HG02981 (cell line): Measurements from ENCODE around the gene PKDREJ.
"Not testable (repeated sequence)": the region's sequence is repeated elsewhere in the genome, so short reads cannot be mapped to it uniquely, and the experiment has no call there.

Experiments used
- ATAC-seq: cut with Tn5 transposase; IDR thresholded peaks from one replicate; pipeline ENCODE4 v1.9.1; 2021; ENCODE audit warnings: mild to moderate bottlenecking, moderate library complexity; ENCODE audit not compliant: unreplicated experiment

PKDREJ gene

GRCh38 chr22:46267431-46268279, 4.5 kb upstream of the PKDREJ start, which contains the start of gene TTC38:
TTC38 (plus strand) TSS chr22:46268008; CDS start chr22:46268040, 32 bp downstream.
- ATAC-seq: peak; percentile 60

- ATAC-seq: not testable (repeated sequence)
Observed at GRCh38 chr22:46265627-46266026, 2.5 kb upstream of the PKDREJ start.

- not testable (repeated sequence) for ATAC-seq
Observed at GRCh38 chr22:46264520-46264919, 1.4 kb upstream of the PKDREJ start.

DNA sequence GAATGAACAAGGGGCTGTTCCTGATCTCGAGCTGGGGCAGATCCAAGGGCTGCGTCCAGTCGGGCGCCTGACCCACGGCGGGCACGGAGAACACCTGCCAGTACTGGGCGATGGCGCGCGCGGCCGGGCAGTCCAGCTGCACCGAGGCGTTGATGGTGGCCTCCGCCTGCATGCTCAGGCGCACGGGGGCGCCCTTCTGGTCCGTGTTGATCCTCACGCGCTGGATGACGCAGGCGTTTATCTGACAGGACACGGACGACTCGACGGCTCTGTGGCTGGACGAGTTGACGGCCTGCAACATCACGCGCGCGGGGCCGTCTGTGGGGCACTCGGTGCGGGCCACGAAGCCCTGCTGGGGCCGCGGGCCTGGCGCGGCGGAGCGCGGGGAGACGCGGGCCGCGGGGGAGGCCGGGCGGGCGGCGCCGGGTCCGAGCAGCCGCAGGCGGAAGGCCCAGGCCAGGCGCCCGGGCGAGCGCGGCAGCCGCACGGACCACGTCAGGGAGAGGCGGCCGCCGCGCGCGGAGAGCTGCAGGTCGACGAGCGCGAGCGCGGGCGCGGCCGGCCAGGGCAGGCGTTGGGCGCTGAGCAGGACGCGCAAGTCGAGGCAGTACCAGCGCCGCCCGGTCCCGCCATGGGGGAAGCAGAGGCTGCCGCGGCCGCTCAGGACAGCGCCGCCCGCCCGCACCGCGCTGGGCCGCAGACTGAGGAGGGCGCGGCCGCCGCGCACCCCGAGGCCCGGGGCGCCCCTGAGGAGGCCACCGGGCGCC, 511 bp downstream of the PKDREJ start:
- ATAC-seq: no peak

DNA sequence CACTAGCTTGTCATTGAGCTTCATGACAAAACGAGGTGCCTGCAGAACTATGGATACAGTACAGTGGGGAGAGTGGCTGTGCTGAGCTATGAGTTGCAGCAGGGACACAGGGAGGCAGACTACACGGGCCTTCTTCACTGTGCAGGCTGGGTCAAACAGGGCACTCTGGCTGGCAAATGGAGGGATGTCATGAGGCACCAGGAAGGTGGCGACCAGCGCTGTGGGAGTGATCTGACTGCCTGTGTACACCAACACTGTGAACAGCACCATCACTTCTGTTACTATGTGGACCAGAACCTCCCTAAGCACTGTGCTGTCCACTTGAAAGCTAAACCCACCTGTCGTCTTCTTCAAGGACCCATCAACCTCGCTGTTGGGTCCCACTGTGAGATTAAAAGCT, 3.1 kb downstream of the PKDREJ start:
- ATAC-seq: no peak

GRCh38 chr22:46259374-46259773, 3.8 kb downstream of the PKDREJ start:
- no peak for ATAC-seq

GRCh38 chr22:46256358-46256958, 6.7 kb downstream of the PKDREJ start:
- ATAC-seq: no peak

DNA sequence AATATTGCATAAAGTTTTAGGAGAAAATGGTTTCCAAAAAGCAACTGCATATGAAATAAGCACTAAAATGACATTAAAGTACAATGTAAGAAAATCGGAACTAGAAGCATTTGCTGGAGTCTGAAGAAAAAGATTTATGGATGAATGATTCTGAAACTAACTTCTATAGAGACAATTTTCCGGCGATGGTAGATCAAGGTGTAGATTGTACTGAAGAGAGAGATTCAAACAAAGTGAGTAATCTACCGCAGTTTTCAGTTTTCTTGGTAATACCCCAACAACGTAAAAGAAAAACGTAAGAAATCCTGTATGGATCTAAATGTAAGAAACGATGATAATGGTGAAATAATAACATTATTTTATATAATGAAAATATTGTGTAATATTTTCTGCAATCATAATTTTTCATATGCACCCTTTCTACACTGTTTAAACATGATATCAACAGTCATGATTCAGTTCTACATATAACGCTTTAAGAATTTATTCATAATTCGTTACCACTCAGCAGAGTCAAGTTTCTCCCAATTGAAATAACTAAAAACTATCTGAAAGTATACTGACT, 11.2 kb downstream of the PKDREJ start:
- no peak for ATAC-seq

DNA sequence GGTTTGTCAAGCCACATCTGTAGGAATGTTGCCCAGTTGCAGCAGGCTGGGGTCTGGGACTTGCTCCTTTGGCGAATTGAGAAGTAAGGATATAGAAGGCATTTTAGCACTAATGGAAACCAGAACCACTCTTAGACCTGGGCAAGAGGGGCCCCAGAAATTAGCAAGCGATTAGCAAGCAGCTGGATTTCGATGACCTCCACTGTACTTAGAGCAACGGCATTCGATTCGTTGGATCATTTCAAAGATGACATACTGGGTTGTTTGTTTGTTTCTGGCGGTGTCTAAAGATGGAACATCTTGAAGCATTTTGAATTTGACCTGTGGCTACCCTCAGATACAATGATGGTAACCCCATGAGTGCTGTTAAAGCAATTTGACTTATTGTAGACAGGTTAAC, 11.9 kb downstream of the PKDREJ start:
- ATAC-seq: no peak

GRCh38 chr22:46250783-46251125, 12.4 kb downstream of the PKDREJ start:
- ATAC-seq: peak; percentile 5

DNA sequence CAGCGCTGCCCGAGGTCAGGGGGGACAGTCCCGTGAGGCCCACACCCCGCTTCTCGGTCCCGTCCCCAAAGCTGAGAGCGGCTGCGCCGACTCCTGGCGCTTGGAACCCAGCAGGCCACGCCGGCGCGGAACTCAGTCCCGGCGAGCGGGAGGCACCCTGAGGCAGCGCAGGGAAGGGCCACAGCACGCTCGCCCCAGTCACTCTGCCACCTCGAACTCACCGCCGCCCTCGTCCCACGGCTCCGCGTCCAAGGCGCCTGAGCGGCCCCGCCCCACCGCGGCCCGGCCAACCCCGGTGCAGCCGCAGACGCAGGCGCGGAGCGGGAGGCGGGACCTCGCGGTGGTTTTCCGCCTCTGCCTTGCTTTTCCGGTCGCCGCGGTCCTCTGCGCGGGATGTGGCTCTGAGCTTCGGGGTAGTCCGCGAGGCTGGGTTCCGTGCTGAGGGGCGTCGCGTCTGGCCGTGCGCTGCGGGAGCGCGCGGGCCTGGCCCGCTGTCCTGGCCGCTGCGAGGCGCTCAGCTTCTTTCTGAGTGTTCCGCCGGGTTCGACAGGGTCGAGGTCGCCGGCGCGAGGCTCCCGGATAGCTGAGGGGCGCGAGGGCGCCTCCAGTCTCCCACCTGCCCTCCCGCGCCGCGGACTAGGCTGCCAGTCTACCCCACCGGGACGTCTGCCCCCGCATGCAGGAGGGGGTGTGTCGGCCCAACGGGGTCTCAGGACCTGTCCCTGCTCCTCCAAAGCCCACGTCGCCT, 12.9 kb downstream of the PKDREJ start, which contains the start of gene CDPF1:
TSS of gene CDPF1 (minus strand) at position 259 of the 748 bp plus-strand sequence. CDS start 2,009 bp downstream, outside the sequence.
- ATAC-seq: peak; percentile 80

GRCh38 chr22:46247443-46247975, 15.6 kb downstream of the PKDREJ start:
- ATAC-seq: no peak

GRCh38 chr22:46246178-46246577, 17.0 kb downstream of the PKDREJ start:
- ATAC-seq: no peak

DNA sequence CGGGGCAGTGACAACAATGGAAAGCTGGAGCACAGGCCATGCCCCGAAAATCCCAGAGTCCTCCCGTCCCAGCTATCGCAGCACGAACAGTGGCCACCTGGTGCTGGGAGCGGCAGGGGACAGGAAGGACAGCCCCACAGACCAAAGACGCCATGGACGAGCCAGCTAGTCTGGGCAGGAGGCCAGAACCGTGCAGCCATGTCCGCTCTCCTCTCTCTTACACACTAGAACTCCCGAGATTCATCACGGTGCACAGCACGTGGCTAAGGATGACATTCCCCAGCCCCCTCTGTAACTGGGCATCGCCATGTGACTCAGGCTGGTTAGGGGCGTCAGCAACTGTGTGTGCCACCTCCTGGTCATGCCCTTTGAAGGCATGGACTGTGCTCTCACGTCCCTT, 17.6 kb downstream of the PKDREJ start:
- no peak for ATAC-seq

GRCh38 chr22:46244771-46245170, 18.4 kb downstream of the PKDREJ start:
- ATAC-seq: no peak

DNA sequence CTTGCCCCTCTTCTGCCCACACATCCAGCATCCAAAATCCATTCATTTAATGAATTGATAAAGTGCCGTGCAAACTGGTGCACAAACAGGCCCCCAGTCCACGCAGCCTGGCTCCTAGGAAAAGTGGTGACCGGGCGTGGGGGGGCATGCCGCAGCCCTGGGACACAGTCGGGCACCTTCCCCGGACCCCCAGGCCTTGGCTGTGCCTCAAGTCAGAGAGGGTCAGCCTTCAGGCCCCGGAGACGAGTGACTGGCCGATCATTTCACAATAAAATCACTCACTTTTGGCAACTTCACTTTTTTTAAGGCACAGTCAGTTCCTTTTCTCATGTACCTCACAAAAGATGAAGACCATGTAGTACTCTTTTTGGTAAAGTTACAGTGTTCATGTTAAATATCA, 21.1 kb downstream of the PKDREJ start:
- ATAC-seq: no peak

GRCh38 chr22:46241396-46242007, 21.6 kb downstream of the PKDREJ start:
- no peak for ATAC-seq

DNA sequence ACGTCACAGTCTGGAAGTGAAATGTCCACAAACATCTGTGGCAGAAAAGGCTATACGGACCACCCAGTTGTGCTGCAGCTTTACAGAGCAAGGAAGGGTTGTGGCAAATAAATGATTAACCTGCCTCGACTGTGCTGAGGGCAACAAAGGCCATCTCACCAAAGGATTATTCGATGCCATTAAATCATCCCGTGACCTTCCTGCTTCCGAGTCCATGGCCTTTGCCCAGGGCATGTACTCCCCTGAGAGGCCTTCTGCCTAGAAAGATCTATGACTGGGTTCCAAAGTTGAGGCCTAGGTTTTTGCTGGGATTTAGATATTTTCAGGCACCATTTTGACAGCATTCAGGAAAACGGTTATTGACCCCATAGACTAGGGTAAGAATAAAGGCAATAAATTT, 22.2 kb downstream of the PKDREJ start:
- no peak for ATAC-seq

DNA sequence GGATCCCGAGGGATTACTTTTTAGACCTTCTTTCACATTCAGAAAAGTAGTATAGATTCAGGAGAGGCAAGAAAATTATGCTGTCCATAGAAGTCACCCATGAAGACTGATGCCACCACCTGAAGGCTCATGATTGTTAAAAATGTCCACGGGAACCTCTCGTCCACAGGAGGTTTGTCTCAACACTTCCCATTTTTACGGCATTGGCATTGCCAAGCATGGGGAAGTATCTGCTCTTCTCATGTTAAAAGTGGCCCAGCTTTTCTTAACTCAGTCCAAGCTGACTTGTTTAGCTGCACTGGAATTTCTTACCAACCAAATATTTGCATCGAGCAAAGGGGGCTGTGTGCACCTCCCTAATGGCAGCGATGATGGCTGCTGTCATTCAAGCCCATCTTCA, 22.6 kb downstream of the PKDREJ start:
- ATAC-seq: no peak

DNA sequence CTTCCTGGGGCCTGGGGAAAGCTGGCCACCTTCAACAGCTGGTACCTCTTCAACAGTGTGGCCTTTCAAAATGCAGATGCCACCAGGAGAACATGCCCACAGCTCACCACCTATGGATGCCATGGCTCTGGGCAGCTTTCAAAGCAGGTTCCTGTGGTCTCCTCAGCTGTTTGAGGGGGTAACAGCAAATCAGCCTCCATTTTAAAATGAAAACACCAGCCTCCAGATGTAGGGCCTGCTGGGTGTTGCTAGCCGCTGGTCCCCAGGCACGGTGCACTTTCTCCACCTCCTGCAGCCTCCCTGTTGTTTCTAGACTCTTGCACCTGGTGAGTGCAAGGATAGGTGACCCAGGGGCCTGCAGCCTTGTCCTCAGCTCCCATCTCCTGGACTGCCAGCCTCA, 23.1 kb downstream of the PKDREJ start:
- no peak for ATAC-seq
